ENCODE results near the gene CTBP2.

DNA sequence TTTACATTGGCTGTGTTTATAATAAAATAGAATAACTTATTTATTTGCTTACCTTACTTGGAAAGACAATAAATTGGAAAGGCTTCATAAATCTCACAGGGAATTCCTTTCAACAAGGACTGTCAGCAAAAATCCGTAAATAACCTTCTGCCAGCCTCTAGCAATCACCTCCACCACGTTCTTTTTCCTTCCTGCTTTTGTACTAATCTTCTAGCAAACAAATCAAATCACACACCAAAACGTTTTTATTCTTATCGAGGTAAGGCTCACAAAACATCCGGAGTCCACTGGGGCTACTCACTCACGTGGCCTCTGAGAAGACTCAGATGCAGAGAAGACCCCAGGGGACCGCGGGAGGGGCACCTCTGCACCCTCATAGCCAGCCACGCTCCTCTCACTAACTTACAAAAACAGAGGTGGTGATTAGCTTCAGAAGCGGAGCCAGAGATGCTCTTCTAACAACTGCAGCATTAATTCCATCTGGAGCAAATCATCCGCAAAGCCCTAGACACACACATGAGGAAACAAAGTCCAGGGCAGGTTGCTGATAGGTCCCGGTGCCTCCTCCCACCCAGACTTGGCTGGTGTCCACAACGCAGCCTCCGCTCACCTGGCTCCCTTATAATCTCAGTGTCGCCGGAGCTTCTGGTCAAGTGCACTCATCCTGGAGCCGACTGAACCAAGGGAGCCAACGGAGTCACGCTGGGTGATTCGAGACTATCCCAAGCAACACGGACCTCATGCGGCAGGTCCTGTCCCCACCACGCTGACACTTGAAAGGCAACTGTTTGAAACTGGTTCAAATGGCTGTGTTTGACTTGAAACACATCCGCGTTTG is 22.5 kb downstream of the CTBP2 start:
- TF ChIP-seq CTCF (IDR thresholded peaks at IDR 0.05) (no peak), POLR2A (IDR thresholded peaks at IDR 0.05) (no peak), POLR2AphosphoS5 (IDR thresholded peaks at IDR 0.05) (no peak)

Measured in breast epithelium (tissue), 3 donors.